Stomach (tissue), 9 donors: ENCODE data around the gene AVL9. TPM values are rescaled to one million over a fixed set of nuclear protein-coding genes. Genes with fewer than 3 reads are reported as not detected.

Source experiments
- DNase-seq, 2 donors: peaks; one replicate each; pipeline versions ENCODE4 v3.0.0 to v3.0.0-alpha.2; 2013 to 2019
- H3K27ac ChIP-seq, 5 donors: fragments of 200-600 bp in 4 of 5; sonication (generic) in 4 of 5; one replicate each; pipeline ENCODE4 v1.5.1; 2013 to 2019; ENCODE audit warnings: mild to moderate bottlenecking in 1 of 5, moderate library complexity in 1 of 5
- H3K27me3 ChIP-seq, 3 donors: fragments of 200-600 bp; sonication (generic); one replicate each; pipeline ENCODE4 v1.5.1; 2017 to 2019; ENCODE audit warnings: mixed run types in 1 of 3
- H3K36me3 ChIP-seq, 4 donors: fragments of 200-600 bp; sonication (generic); 1 replicate in 3 of 4; 2 replicates in 1 of 4; pipeline ENCODE4 v1.5.1; 2016 to 2019
- H3K4me1 ChIP-seq, 4 donors: fragments of 200-600 bp; sonication (generic); one replicate each; pipeline ENCODE4 v1.5.1; 2016 to 2019
- H3K4me3 ChIP-seq, 4 donors: fragments of 200-600 bp; sonication (generic) in 3 of 4; one replicate each; pipeline ENCODE4 v1.5.1; 2016 to 2019; ENCODE audit warnings: mild to moderate bottlenecking in 1 of 4
- H3K9me3 ChIP-seq, 4 donors: fragments of 200-600 bp; sonication (generic); one replicate each; pipeline ENCODE4 v1.5.1; 2016 to 2019
- CTCF ChIP-seq, 7 experiments: fragments of 450-650 bp in 4 of 7; fragments of 200-600 bp in 3 of 7; sonication (generic) in 3 of 7; IDR thresholded peaks; one replicate each; pipeline ENCODE4 v1.5.1; 2016 to 2019; ENCODE audit warnings: antibody characterized with exemption in 7 of 7, control low read depth in 2 of 7, mild to moderate bottlenecking in 1 of 7
- EP300 ChIP-seq: sonication (generic); formaldehyde crosslinking; IDR thresholded peaks from one replicate; pipeline ENCODE4 v1.6.1; 2017; ENCODE audit warnings: antibody characterized with exemption
- POLR2A ChIP-seq, 4 donors: fragments of 450-650 bp; IDR thresholded peaks; one replicate each; pipeline ENCODE4 v1.6.1; 2016; ENCODE audit warnings: antibody characterized with exemption in 4 of 4, control low read depth in 2 of 4, mild to moderate bottlenecking in 1 of 4, moderate library complexity in 1 of 4
- POLR2AphosphoS5 ChIP-seq, 3 donors: sonication (generic); formaldehyde crosslinking; IDR thresholded peaks; one replicate each; pipeline ENCODE4 v1.6.1; 2016; ENCODE audit warnings: antibody characterized with exemption in 3 of 3
- WGBS, 5 donors: extraction: QIAGEN DNeasy Blood & Tissue Kit in 3 of 5; methylation state at CpG; one replicate each; pipeline versions ENCODE4 v1.1.5 to v1.1.7; 2013 to 2018; 5-methylcytosine and 5-hydroxymethylcytosine counted together
- intact Hi-C: fragments of 100-400 bp; cut with DNase I; formaldehyde crosslinking; loops from one replicate; pipeline ENCODE4 v1.15.1; 2023; ENCODE audit warnings: low total_unique reads
- polyA plus RNA-seq, 3 donors: library from polyadenylated mRNA; stranded (reverse); fragments of 200-250 nt; gene quantifications; one replicate each; pipeline ENCODE4 v1.2.3, GENCODE V29; 2013
- total RNA-seq, 5 donors: library from RNA; depleted of rRNA; stranded (reverse); fragments of >200 nt; gene quantifications; one replicate each; pipeline versions ENCODE4 v1.1.0 to v1.2.3, GENCODE V29; 2014 to 2016
- donor health status: healthy with polysubstance abuse.
- donor health status: Bipolar disorder and iron deficiency.
- donor health status: healthy.

AVL9 gene
- total and polyA plus RNA-seq, 8 donors, result 7.2 to 197 (median 36.4) TPM

- H3K27ac ChIP-seq, result no peak overlapping the region
- DNase-seq, result no peak
- no peaks in the 10 kb centered on the region for H3K9me3 ChIP-seq
- peaks cover 0 to 23% (median 8%) of the 10 kb centered on the region in 4 donors for H3K4me1 ChIP-seq
- peaks cover 4 to 22% (median 20%) of the 10 kb centered on the region in 4 donors for H3K36me3 ChIP-seq
- TF ChIP-seq EP300 (no peak), POLR2AphosphoS5 (IDR thresholded peaks at IDR 0.05) (no peak), CTCF (IDR thresholded peaks at IDR 0.05) (no peak), POLR2A (IDR thresholded peaks at IDR 0.05) (no peak)
- intact Hi-C loops, result no loop called here
- H3K4me3 ChIP-seq, result no peak overlapping the region
- 64 to 77% (median 71%) methylated on average over 4 of the region's 4 CpGs for WGBS, 5 donors
- no peaks in the 10 kb centered on the region for H3K27me3 ChIP-seq
Observed at GRCh38 chr7:32539919-32540531, 44.7 kb downstream of the AVL9 start.

GRCh38 chr7:32542595-32542994 lies 47.3 kb downstream of the AVL9 start:
- H3K36me3 ChIP-seq, result peaks cover 4 to 47% (median 39%) of the 10 kb centered on the region in 4 donors
- H3K4me1 ChIP-seq, result peaks cover 0 to 3% (median 0%) of the 10 kb centered on the region in 4 donors
- no peak for DNase-seq
- H3K9me3 ChIP-seq, result no peaks in the 10 kb centered on the region
- no peak overlapping the region for H3K27ac ChIP-seq
- no peak overlapping the region for H3K4me3 ChIP-seq
- 79 to 88% (median 83%) methylated on average over 2 of the region's 2 CpGs for WGBS, 5 donors
- H3K27me3 ChIP-seq, result no peaks in the 10 kb centered on the region
- no peak for TF ChIP-seq EP300
- TF ChIP-seq CTCF (IDR thresholded peaks at IDR 0.05), result no peak
- no peak for TF ChIP-seq POLR2AphosphoS5 (IDR thresholded peaks at IDR 0.05)
- no peak for TF ChIP-seq POLR2A (IDR thresholded peaks at IDR 0.05)
- intact Hi-C loops, result no loop called here

- WGBS, 5 donors, result 88 to 99% (median 93%) methylated on average over 4 of the region's 4 CpGs
- Histone ChIP-seq H3K4me3 (no peak overlapping the region), H3K27me3 (no peaks in the 10 kb centered on the region), H3K9me3 (no peaks in the 10 kb centered on the region), H3K27ac (no peak overlapping the region), H3K36me3 (peaks cover 13 to 91% (median 86%) of the 10 kb centered on the region in 4 donors), H3K4me1 (no peaks in the 10 kb centered on the region)
- no peak for DNase-seq
- intact Hi-C loops, result no loop called here
- TF ChIP-seq CTCF (IDR thresholded peaks at IDR 0.05) (no peak), EP300 (no peak), POLR2A (IDR thresholded peaks at IDR 0.05) (no peak), POLR2AphosphoS5 (IDR thresholded peaks at IDR 0.05) (no peak)
Observed at GRCh38 chr7:32559480-32559879, 64.2 kb downstream of the AVL9 start.

GRCh38 chr7:32560075-32560474 lies 64.8 kb downstream of the AVL9 start:
- H3K27ac ChIP-seq, result no peak overlapping the region
- intact Hi-C loops, result no loop called here
- H3K9me3 ChIP-seq, result no peaks in the 10 kb centered on the region
- DNase-seq, result no peak
- H3K4me3 ChIP-seq, result no peak overlapping the region
- H3K27me3 ChIP-seq, result no peaks in the 10 kb centered on the region
- 96 to 100% (median 98%) methylated on average over 2 of the region's 2 CpGs for WGBS, 5 donors
- H3K36me3 ChIP-seq, result peaks cover 13 to 85% (median 82%) of the 10 kb centered on the region in 4 donors
- no peaks in the 10 kb centered on the region for H3K4me1 ChIP-seq
- TF ChIP-seq CTCF (IDR thresholded peaks at IDR 0.05), result no peak
- no peak for TF ChIP-seq POLR2AphosphoS5 (IDR thresholded peaks at IDR 0.05)
